RWPE2 (cell line): ENCODE measurements around the gene UBXN4.

Experiments used
- ATAC-seq: fragments of 200-7000 bp; cut with Tn5 transposase; 3 replicates; pipeline ENCODE4 v1.9.1; 2021; ENCODE audit warnings: low read depth
- DNase-seq: peaks from one replicate; pipeline ENCODE4 v3.0.0-alpha.2; 2020; ENCODE audit warnings: low spot score
- H3K27ac ChIP-seq: fragments of 450-650 bp; 2 replicates; pipeline ENCODE4 v1.5.1; 2017; ENCODE audit warnings: mild to moderate bottlenecking; ENCODE audit not compliant: poor library complexity, severe bottlenecking
- H3K27me3 ChIP-seq: fragments of 250-450 bp; sonication (Bioruptor Pico); 2 replicates; pipeline ENCODE4 v1.5.1; 2021; ENCODE audit warnings: mild to moderate bottlenecking, moderate library complexity; ENCODE audit not compliant: insufficient read depth, poor library complexity, severe bottlenecking
- H3K36me3 ChIP-seq: fragments of 250-450 bp; sonication (Bioruptor Pico); 2 replicates; pipeline ENCODE4 v1.5.1; 2020; ENCODE audit warnings: low read depth, mild to moderate bottlenecking, moderate library complexity
- H3K4me1 ChIP-seq: fragments of 250-450 bp; sonication (Bioruptor Pico); 2 replicates; pipeline ENCODE4 v1.5.1; 2021; ENCODE audit warnings: mild to moderate bottlenecking, moderate library complexity; ENCODE audit not compliant: insufficient read depth, poor library complexity, severe bottlenecking
- H3K4me3 ChIP-seq: fragments of 250-450 bp; sonication (Bioruptor Pico); 2 replicates; pipeline ENCODE4 v1.5.1; 2021; ENCODE audit warnings: mild to moderate bottlenecking, moderate library complexity; ENCODE audit not compliant: severe bottlenecking
- H3K9me3 ChIP-seq: fragments of 250-450 bp; sonication (Bioruptor Pico); 2 replicates; pipeline ENCODE4 v1.5.1; 2021; ENCODE audit warnings: mild to moderate bottlenecking, moderate library complexity; ENCODE audit not compliant: severe bottlenecking
- CTCF ChIP-seq: fragments of 450-650 bp; IDR thresholded peaks from one replicate; pipeline ENCODE4 v1.5.1; 2017; ENCODE audit warnings: mild to moderate bottlenecking, moderate library complexity; ENCODE audit not compliant: poor library complexity, severe bottlenecking

UBXN4 gene

GRCh38 chr2:135743860-135744259, 2.2 kb downstream of the UBXN4 start:
- no peaks in the 10 kb centered on the region for H3K27me3 ChIP-seq
- H3K36me3 ChIP-seq, result peaks cover 34% of the 10 kb centered on the region
- ATAC-seq (no peak), DNase-seq (no peak)
- no peaks in the 10 kb centered on the region for H3K9me3 ChIP-seq
- peaks cover 21% of the 10 kb centered on the region for H3K4me1 ChIP-seq
- H3K27ac ChIP-seq, result no peak overlapping the region
- TF ChIP-seq CTCF, result no peak
- H3K4me3 ChIP-seq, result no peak overlapping the region

GRCh38 chr2:135744760-135745314, 3.2 kb downstream of the UBXN4 start:
- H3K9me3 ChIP-seq, result no peaks in the 10 kb centered on the region
- H3K4me1 ChIP-seq, result peaks cover 21% of the 10 kb centered on the region
- H3K36me3 ChIP-seq, result peaks cover 44% of the 10 kb centered on the region
- no peak for ATAC-seq
- H3K27me3 ChIP-seq, result no peaks in the 10 kb centered on the region
- DNase-seq, result no peak
- H3K4me3 ChIP-seq, result no peak overlapping the region
- no peak overlapping the region for H3K27ac ChIP-seq
- TF ChIP-seq CTCF, result peak; percentile 32

GRCh38 chr2:135745545-135745944, 3.9 kb downstream of the UBXN4 start:
- H3K9me3 ChIP-seq, result no peaks in the 10 kb centered on the region
- DNase-seq (no peak), ATAC-seq (no peak)
- H3K4me3 ChIP-seq, result no peak overlapping the region
- peaks cover 50% of the 10 kb centered on the region for H3K36me3 ChIP-seq
- peaks cover 21% of the 10 kb centered on the region for H3K4me1 ChIP-seq
- TF ChIP-seq CTCF, result no peak
- no peak overlapping the region for H3K27ac ChIP-seq
- H3K27me3 ChIP-seq, result no peaks in the 10 kb centered on the region

GRCh38 chr2:135755573-135755972, 13.9 kb downstream of the UBXN4 start:
- ATAC-seq (no peak), DNase-seq (no peak)
- no peak for TF ChIP-seq CTCF
- no peak overlapping the region for H3K27ac ChIP-seq
- H3K4me3 ChIP-seq, result no peak overlapping the region
- no peaks in the 10 kb centered on the region for H3K4me1 ChIP-seq
- H3K27me3 ChIP-seq, result no peaks in the 10 kb centered on the region
- peaks cover 89% of the 10 kb centered on the region for H3K36me3 ChIP-seq
- H3K9me3 ChIP-seq, result peaks cover 9% of the 10 kb centered on the region

- peaks cover 93% of the 10 kb centered on the region for H3K36me3 ChIP-seq
- H3K27me3 ChIP-seq, result no peaks in the 10 kb centered on the region
- no peak for TF ChIP-seq CTCF
- DNase-seq, result no peak
- ATAC-seq, result no peak
- no peak overlapping the region for H3K4me3 ChIP-seq
- no peak overlapping the region for H3K27ac ChIP-seq
- H3K4me1 ChIP-seq, result no peaks in the 10 kb centered on the region
- peaks cover 9% of the 10 kb centered on the region for H3K9me3 ChIP-seq
These were observed 15.0 kb downstream of the UBXN4 start for GRCh38 chr2:135756692-135757091.
